ENCODE data around the gene HOXC9. TPM values are rescaled to one million over a fixed set of nuclear protein-coding genes. Genes with fewer than 3 reads are reported as not detected.

The HOXC9 gene
- 10 to 100 TPM in 5 of 10 donors, 1 to 10 TPM in 2, under 1 TPM in 3; 0.75 to 18.3 (median 8.0) TPM for polyA plus RNA-seq (ENCODE audit: insufficient read length in 10 of 10)
- long read RNA-seq, donor 1, transcript HOXC9-201 (2 exons, 1,516 nt), result major isoform, 16 of 16 reads
- long read RNA-seq, donor 1, partial matches to known transcripts, result 0 of 16 reads
- long read RNA-seq, donor 1, other reads (novel, unspliced or antisense), result 0 of 16 reads
- long read RNA-seq, donor 2, transcript HOXC9-201 (2 exons, 1,516 nt), result major isoform, 11 of 11 reads
- long read RNA-seq, donor 2, partial matches to known transcripts, result 0 of 11 reads
- long read RNA-seq, donor 2, other reads (novel, unspliced or antisense), result 0 of 11 reads
- long read RNA-seq, donor 3, result 0 reads
- long read RNA-seq, donor 4, result 0 reads
- long read RNA-seq, donor 5, partial matches to known transcripts, result 0 of 3 reads
- long read RNA-seq, donor 5, other reads (novel, unspliced or antisense), result 0 of 3 reads
- long read RNA-seq, donor 6, result 0 reads
- long read RNA-seq, donor 7, transcript HOXC9-201 (2 exons, 1,516 nt), result major isoform, 9 of 9 reads
- long read RNA-seq, donor 7, partial matches to known transcripts, result 0 of 9 reads
- long read RNA-seq, donor 7, other reads (novel, unspliced or antisense), result 0 of 9 reads
- long read RNA-seq, donor 8, transcript HOXC9-201 (2 exons, 1,516 nt), result major isoform, 9 of 9 reads
- long read RNA-seq, donor 8, partial matches to known transcripts, result 0 of 9 reads
- long read RNA-seq, donor 8, other reads (novel, unspliced or antisense), result 0 of 9 reads
- long read RNA-seq, donor 9, partial matches to known transcripts, result 0 of 1 reads
- long read RNA-seq, donor 9, other reads (novel, unspliced or antisense), result 0 of 1 reads

GRCh38 chr12:54000116-54001114 is at the start of gene HOXC9:
Gene HOXC9, plus strand, starts transcription at chr12:54000161. Its CDS starts 28 bp downstream, at chr12:54000189.
- no peak for DNase-seq

DNA sequence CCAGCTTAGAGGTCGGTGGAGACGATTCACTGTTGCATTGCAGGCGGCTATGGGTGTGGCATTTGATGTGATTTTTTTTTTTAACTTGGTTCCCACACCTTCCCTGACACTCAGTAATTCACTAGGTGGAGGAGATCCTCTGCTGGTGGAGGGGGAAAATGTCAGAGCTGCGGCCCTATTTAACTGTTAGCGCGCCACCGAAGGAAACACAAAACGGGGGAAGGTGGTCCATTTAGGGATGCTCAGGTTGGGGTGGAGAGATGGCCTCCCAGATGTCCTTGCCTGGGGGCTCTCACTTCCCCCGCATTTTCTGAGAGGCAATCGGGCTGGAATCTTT is 49.6 kb upstream of the HOXC9 start:
- DNase-seq, result no peak

DNA sequence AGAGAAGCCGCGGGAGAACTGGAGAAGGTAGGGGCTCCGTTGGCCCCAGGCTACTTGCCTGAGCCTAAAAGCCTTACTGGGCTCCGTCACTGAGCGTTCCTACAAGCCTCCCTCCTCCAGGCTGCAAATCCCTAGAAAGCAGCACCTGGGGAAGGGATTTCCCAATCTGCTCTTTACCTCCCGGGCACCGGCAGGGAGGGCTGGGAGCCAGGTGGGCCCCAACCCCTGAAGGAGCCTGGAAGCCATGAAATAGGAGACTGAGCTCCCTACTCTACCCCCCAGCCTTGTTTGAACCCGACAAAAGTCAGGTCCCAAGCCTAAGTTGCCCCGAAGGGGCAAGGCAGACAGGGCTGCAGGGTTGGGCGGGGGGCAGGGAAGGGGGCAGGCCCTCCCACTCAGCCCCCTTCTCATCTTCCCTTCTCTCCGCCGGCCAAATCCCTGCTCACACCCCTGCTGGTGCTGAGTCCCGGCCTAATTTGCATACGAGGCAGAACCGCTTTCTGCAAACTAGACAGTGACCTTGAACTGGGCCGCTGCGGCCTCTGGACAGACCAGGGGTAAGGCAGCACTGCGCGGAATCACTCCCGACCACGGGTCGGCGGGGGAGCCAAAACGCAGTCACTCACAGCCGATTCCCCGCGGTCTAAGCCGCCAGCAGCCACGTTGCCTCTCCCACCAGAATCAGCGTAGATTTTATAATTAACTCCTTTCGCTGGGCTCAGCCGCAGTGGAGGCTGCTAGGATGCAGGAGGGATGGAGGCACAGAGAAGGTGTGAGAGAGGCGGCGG is 49.0 kb upstream of the HOXC9 start:
- no peak for DNase-seq

GRCh38 chr12:53951577-53952334 is 48.2 kb upstream of the HOXC9 start:
- no peak for DNase-seq

- DNase-seq, result no peak
Measured at GRCh38 chr12:53952335-53952694, 47.6 kb upstream of the HOXC9 start.

DNA sequence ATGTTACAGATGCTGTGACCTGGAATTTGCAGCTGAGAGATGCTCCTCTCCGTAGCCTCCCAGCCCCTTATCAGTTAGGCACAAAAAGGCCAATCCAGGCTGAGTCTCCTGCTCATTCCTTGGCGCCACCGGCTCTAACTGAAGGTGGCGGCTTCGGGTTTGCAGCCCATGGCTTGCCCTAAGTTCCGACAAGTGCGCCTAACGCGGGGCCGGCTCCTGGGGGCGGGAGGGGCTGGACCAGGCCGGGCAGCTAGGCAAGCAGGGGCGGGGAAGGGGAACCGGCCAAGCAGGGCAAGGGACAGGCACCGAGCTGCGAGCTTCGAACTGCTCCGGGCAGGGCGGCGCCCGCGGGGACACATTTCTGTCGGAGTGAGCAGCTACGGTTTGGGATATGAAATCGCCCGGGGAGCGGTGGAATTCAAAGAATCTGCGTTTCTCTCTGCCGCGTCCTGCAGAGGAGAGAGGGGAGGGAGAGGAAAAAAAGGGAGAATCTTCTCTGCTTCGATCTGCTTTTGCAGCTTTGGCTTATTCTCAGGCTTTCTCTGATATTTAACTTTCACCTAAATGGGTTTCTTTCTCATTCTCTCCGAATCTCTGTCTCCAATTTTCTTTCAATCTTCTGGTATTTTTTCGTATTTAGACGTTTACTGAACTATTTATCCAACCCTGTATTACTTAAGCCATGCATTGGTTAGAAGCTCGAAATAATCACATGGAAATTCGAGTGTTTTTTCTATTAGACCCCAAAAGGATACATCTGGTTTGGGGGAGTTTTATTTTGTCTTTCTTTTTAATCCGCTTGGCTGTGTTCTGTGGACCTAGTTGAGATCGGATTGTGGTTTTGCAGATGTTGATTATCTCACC is 46.9 kb upstream of the HOXC9 start:
- no peak for DNase-seq

DNA sequence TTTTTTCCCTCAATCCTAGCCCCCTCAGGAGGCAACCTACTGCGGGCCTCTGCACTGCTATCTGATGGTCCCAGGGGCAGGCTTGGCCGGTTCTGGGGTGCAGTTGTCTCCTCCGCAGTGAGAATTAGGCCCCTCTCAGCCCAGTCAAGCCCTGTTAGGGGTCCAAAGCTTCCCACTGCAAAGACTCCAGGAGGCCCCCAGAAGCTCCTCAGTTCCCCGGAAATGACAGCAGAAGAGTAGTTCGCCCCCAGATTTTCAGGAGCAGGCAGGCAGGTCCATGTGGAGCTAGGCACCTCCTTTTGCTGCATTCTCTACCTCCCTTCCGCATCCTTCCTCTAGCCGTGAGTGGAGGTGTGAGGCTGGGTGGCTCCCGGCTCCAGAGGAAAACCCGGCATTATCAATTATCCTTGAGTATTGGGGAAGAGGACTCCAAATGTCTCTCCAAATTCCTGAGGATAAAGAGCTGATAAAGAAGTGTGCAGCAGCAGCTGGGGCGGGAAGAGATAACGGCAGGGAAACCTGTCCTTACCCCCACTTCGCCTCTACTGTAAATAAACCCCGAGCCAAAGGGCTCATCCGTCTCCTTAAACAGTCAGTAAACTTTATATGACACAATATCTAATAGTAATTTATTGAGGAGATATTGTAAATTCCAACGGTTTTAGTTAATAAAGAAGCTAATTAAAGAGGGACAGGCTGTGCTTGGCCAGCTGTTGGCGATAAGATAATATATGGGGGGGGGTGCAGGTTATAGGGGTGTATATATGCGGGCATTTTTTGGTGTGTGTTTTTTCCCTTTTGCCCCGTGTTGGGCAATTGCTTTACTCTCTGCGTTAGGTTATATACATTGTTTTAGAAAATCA is 45.9 kb upstream of the HOXC9 start:
- no peak for DNase-seq

GRCh38 chr12:53954694-53955035 is 45.3 kb upstream of the HOXC9 start, which contains the start of gene HOXC12:
Gene HOXC12, plus strand, starts transcription at chr12:53954903. Its CDS starts 27 bp downstream, at chr12:53954930.
- DNase-seq, result no peak

GRCh38 chr12:53955036-53955775 is 44.8 kb upstream of the HOXC9 start:
- peak in 1 of 3 donors; percentile 75 for DNase-seq

DNA sequence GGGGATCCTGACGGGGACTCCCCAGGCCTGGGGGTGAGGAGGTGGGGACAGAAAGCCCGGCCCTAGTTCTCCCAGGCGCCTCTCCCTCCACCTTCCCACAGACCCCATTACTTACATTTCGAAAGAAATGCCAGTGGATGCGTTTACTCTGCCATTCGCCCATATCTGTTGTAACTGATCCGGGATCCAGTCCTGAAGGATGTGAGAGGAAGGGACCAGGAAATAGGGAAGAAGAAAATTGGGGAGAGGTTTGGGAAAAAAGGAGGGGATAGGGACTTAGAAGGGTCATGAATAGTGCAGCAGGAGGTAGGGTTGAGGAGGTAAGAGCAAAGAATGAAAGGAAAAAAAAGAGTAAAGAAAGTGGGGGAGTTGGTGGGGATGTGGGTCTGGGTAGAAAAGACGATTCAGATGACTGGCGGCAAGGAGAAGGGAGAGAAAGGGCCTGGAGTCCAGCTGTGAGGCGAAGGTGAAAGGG is 44.1 kb upstream of the HOXC9 start:
- DNase-seq, result no peak

GRCh38 chr12:53956251-53956887 is 43.6 kb upstream of the HOXC9 start:
- no peak for DNase-seq

DNA sequence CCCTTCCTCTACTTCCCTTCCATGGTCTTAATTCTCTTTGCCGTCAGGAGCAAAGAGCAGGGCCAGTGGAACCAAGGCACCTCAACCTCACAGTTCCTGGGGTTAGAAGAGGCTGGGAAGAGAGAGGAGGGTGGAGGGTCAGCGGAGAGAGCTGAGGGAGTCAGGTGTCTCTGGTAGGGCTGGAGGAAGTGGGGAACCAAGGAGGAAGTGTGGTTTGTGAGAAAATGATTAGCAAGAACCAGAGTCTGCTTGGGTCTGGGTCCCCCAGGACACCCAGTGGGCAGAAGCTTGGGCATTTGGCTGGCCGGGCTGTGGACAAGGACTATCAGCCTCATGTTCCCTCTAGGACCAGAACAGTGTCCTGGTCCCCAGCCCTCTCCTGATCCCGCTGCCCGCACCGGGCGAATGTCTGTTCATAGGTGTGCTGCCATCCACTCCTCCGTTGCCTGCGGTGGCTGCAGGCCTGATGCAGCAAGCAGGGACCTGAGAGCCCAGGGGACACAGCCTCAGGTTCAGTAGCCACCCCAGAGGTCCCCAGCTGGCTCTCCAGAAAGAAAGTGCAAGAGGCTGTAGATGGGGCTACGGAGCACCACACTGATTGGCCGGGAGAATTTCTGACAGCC is 42.9 kb upstream of the HOXC9 start:
- no peak for DNase-seq

DNA sequence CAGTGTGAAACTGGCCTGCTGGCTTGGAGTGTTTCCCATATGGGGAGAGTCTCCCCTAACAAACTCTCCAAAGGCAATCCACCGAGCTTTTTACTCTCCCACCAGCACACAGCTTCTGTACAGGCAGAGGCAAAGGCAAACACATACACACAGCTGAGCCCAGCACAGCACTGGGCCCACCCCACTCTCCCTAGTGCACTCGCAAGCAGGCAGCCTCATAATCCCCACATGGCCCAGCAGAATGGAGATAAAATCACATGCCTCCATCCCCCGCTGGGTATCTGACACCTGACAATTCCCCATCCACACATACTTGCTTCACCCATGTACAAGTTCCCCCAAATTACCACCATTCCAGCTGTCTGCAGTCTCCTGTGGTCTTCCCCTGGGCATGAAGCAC is 41.8 kb upstream of the HOXC9 start:
- no peak for DNase-seq

GRCh38 chr12:53959314-53959713 is 40.6 kb upstream of the HOXC9 start:
- DNase-seq, result no peak

DNA sequence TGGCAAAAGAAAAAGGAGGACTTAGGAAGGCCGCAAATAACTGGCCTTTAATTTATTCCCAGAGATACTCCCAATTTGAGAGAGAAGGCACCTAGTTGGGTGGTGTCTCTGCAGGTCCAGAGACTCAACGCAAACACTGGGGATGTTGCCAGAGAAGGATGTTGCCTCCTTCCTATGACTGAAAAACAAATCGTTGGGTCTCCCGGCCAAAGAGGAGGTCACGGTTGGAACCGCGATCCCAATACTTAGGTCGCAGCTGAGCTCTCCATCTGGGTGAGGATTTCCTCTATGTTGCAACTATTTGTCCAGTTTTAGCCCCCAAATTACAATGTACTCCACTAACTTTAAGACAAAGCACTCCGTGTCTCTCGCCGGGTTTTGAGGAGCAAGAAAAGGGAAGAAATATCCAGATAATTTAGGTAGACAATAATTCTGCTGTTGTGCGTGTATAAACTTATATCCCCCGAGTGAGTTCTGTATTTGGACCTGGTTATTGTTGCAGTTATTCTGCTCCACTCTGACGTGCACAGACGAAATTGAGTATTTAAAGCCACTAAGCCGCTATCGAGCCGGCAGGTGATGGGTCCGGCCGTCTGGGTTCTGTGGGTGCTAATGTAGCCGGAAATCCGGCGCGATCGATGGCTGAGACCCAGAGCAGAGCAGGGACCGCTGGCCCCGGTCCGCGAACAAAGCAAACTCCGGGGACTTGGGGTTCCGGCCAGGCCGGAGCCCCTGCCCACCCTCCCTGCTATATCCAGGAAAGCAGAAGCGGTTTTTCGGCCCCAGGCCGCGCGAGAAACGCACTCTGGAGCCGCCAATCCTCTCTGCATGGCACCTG is 39.6 kb upstream of the HOXC9 start:
- DNase-seq, result peak in 1 of 3 donors; percentile 61
